Measurements from ENCODE around the gene CCR8.
"Not testable (repeated sequence)": the region's sequence is repeated elsewhere in the genome, so short reads cannot be mapped to it uniquely, and the experiment has no call there.

The CCR8 gene

GRCh38 chr3:39317571-39318169 is 11.8 kb upstream of the CCR8 start:
- DNase-seq, result no peak

- DNase-seq, result no peak
Observed at GRCh38 chr3:39318301-39318700, 11.2 kb upstream of the CCR8 start.

- DNase-seq, result no peak
Observed at GRCh38 chr3:39319249-39319648, 10.3 kb upstream of the CCR8 start.

GRCh38 chr3:39321574-39321983 is 7.9 kb upstream of the CCR8 start:
- not testable (repeated sequence) for DNase-seq

- DNase-seq, result not testable (repeated sequence)
Observed at GRCh38 chr3:39322209-39322715, 7.2 kb upstream of the CCR8 start.

GRCh38 chr3:39322936-39323335 is 6.6 kb upstream of the CCR8 start:
- DNase-seq, result no peak

GRCh38 chr3:39323494-39323893 is 6.0 kb upstream of the CCR8 start:
- DNase-seq, result no peak

- DNase-seq, result no peak
Observed at GRCh38 chr3:39325236-39325635, 4.3 kb upstream of the CCR8 start.

GRCh38 chr3:39327053-39327745 is 2.3 kb upstream of the CCR8 start:
- DNase-seq, result no peak

GRCh38 chr3:39327746-39328349 is 1.7 kb upstream of the CCR8 start:
- no peak for DNase-seq

GRCh38 chr3:39330824-39331223 is 1.3 kb downstream of the CCR8 start:
- DNase-seq, result no peak

GRCh38 chr3:39332525-39332924 is 3.0 kb downstream of the CCR8 start:
- DNase-seq, result no peak

GRCh38 chr3:39333607-39334006 is 4.1 kb downstream of the CCR8 start:
- DNase-seq, result no peak

GRCh38 chr3:39334205-39334604 is 4.7 kb downstream of the CCR8 start:
- no peak for DNase-seq

- DNase-seq, result no peak
Observed at GRCh38 chr3:39338201-39338600, 8.7 kb downstream of the CCR8 start.

GRCh38 chr3:39339086-39339485 is 9.6 kb downstream of the CCR8 start:
- no peak for DNase-seq

- DNase-seq, result no peak
Observed at GRCh38 chr3:39343076-39343717, 13.7 kb downstream of the CCR8 start.

GRCh38 chr3:39343760-39344159 is 14.3 kb downstream of the CCR8 start:
- DNase-seq, result no peak

- no peak for DNase-seq
Observed at GRCh38 chr3:39344746-39345344, 15.3 kb downstream of the CCR8 start.

- DNase-seq, result no peak
Observed at GRCh38 chr3:39346785-39347585, 17.5 kb downstream of the CCR8 start.

- DNase-seq, result no peak
Observed at GRCh38 chr3:39347586-39347876, 18.0 kb downstream of the CCR8 start.

- peak; percentile 20 for DNase-seq
Observed at GRCh38 chr3:39349080-39349479, 19.6 kb downstream of the CCR8 start.

- DNase-seq, result no peak
Observed at GRCh38 chr3:39350714-39351113, 21.2 kb downstream of the CCR8 start.
